NK-92 (cell line): ENCODE data around the gene SAA1.
"Not testable (repeated sequence)": the region's sequence is repeated elsewhere in the genome, so short reads cannot be mapped to it uniquely, and the experiment has no call there.

Experiments used
- DNase-seq: peaks from one replicate; lab custom pipeline; 2025; ENCODE audit not compliant: unreplicated experiment; lab: John Stamatoyannopoulos, UW

SAA1 gene

DNA sequence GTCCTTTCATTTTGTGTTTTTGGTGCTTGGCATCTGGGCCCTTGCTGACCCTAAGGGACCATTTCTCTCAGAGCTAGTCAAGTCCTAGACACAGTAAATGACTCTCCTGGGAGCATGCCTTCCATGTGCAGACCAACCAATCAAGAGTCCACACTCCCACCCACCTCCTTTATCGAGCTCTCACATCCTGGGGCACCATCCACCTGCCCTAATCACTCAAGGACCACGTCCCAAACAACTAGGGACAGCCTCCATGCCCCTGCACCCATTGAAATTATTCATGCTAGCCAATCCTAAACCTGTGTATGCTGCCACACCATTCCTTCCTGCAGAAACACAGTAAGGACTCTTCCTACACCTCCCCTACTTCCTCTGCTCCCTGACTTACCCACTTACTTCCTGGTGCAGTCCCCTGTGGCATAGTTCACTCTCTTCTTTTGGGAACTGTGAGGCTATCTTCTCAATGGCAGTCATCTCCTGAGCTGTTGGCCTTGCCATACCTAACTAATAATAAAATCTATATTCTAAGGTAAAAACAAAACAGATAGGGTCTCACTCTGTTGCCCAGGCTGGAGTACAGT lies 11.2 kb upstream of the SAA1 start:
- no peak for DNase-seq

DNA sequence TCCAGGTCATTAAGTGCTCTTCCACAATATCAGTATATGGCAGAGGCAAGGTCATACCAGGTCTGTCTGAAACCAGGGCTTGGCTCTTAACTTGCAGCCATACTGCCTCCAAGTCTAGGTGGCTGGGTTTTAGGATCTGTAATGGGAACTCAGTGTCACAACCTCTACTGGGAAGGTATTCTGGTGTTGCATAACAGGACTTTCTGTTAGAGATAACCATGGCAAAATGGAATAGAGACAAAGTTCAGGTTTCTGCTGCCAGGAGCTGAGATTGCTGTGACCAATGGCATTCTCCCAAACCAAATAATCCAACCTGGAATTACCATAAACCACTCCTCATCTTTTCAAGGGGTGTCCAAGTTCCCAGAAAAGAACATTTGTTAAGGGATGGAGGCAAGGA lies 6.8 kb upstream of the SAA1 start:
- no peak for DNase-seq

DNA sequence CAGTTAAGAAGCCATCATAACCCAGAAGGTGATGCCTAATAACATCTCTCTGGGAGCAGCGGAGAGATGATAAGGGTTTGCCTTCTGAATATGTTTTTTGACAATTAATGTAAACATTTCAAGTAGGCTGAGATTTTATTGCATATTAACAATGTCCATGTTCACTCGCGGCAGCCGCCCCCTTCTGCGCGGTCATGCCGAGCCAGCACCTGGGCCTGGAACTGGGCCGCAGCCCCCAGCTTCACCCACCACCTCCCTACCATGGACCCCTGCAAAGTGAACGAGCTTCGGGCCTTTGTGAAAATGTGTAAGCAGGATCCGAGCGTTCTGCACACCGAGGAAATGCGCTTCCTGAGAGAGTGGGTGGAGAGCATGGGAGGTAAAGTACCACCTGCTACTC lies 4.3 kb upstream of the SAA1 start:
- DNase-seq: no peak

DNA sequence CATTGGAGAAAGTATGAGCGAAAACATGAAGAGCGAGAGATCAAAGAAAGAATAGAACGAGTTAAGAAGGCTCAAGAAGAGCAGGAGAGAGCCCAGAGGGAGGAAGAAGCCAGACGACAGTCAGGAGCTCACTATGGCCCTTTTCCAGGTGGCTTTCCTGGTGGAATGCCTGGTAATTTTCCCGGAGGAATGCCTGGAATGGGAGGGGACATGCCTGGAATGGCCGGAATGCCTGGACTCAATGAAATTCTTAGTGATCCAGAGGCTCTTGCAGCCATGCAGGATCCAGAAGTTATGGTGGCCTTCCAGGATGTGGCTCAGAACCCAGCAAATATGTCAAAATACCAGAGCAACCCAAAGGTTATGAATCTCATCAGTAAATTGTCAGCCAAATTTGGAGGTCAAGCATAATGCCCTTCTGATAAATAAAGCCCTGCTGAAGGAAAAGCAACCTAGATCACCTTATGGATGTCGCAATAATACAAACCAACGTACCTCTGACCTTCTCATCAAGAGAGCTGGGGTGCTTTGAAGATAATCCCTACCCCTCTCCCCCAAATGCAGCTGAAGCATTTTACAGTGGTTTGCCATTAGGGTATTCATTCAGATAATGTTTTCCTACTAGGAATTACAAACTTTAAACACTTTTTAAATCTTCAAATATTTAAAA lies 3.2 kb upstream of the SAA1 start:
- DNase-seq: not testable (repeated sequence)

DNA sequence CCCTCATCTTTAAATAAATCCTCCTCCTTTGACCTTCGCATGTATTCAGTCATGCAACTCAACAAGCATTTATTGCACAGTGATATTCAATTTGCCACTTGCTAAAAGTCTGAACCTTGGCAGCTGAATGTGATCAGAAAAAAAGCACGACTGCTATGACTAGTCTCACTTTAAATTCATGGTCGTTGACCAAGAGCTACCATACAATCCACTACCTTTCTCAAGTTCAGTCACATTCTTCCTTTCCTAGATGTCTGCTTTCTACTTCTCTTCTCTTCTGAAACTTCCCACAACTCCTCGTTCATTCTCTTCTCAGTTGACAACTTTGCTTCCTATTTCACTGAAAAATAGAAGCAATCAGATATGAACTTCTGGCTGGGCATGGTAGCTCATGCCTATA lies 2.0 kb upstream of the SAA1 start:
- no peak for DNase-seq

DNA sequence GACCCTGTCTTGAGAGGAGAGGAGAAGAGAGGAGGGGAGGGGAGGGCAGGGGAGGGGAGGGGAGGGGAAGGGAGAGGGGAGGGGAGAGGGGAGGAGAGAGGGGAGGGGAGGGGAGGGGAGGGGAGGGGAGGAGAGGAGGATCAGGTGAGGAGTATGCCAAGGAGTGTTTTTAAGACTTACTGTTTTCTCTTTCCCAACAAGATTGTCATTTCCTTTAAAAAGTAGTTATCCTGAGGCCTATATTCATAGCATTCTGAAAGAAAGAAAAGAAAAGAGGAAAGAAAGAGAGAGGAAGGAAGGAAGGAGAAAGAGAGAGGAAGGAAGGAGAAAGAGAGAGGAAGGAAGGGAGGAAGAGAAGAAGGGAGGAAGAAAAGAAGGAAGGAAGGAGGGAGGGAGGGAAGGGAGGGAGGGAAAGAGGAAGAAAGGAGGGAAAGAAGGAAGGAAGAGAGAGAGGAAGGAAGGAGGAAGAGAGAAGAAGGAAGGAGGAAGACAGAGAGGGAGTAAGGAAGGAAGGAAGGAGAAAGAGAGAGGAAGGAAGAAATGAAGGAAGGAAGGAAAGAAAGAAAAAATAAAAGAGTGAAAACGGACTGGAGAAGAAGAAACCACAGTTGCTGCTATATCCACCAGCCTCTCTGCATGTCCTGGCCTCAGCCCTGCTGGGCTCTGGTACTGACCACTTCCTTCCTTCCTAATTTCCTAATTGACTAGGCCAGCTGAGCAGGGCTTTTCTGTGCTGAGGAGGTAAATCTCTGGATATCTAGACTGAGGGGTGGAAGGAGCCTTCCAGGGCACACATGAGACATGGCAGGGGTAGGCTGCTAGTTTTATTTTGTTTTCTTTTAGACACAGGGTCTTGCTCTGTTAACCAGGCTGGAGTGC lies 1.1 kb upstream of the SAA1 start:
- DNase-seq: no peak

DNA sequence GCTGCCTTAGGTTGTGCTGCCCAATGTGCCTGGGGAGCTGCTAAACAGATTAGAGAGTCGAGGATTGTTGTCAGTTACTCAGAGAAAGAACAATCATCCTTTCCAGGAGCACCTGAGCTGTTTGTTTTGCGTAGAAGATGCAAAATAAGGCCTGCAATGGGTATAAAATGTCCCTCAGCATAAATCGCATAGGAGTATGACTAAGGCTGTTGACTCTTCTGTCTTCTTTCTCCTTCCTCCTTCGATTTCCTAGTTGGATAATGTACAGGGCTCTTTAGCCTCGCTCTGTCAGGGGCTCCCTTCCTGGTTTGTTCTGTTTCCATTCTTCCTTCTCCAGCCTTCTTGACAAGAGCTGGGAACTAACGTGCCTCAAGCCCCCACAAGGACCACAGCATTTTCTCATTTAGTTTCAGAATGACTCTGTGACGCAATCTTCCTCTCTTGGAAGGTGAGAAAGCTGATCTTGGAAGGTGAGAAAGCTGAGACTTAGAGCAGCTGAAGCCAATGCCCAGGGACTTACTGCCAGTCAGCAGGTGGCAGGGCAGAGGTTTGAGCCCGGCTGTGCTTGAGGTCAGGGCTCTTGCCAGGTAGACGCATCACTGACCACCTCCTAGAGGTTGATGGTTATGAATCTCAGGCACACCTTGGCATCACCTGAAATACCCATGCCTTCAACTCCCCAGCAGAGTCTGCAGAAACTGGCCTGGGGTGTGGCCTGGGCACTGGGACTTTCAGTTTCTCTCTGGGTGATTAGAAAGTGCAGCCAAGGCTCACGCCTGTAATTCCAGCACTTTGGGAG lies 1.5 kb downstream of the SAA1 start:
- not testable (repeated sequence) for DNase-seq

DNA sequence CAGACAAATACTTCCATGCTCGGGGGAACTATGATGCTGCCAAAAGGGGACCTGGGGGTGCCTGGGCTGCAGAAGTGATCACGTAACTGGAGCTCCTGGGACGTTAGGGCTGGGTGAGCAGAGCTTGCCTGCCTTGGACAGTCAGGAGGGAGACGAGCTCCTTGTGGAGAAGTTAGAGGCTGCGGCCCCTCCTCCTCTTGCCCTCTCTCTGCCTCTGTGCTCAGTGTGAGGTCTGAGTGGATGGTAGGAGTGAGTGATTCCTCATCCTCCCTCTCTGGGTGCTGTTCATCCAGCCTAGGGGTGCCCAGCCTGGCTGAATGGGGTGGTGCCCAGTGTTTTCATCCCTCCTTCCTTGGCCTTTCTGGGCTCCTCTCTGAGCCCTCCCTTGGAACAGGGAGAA lies 3.2 kb downstream of the SAA1 start:
- DNase-seq: not testable (repeated sequence)

DNA sequence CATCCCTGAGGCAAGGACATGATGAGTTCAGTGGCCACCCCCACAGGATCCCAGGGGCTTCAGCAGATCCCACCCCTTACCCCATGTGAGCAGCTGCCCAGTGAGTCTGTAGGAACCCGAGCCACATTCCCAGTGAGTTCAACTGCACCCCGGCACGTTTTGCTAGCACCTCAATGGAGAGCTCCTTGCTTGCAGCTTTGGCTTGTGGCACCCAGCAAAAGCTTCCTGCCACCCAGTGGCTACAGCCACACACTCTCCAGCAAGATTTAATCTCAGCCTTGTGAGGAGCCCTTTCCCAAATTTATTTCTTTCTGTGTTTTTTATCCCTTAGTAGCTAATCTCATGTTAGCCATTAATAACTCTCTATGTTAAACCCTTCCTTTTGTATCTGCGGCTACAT lies 4.0 kb downstream of the SAA1 start:
- no peak for DNase-seq

DNA sequence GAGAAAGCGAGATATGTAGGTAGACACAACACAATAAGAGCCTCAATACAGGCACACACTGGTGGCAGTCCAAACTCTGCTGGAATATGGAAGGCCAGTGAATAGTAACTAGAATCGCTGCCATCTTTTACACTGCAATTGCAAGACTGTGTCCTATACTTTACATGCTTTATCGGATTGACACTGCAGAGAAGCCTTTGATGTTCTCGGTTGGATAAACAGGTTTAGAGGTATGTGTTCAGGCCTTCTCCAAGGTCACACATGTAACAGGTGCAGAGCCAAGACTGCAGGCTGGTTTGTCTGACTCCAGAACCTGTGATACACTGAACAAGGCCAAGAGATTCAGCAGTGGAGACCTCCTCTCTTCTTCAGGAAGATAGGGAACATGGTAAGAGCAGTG lies 5.1 kb downstream of the SAA1 start:
- DNase-seq: no peak

DNA sequence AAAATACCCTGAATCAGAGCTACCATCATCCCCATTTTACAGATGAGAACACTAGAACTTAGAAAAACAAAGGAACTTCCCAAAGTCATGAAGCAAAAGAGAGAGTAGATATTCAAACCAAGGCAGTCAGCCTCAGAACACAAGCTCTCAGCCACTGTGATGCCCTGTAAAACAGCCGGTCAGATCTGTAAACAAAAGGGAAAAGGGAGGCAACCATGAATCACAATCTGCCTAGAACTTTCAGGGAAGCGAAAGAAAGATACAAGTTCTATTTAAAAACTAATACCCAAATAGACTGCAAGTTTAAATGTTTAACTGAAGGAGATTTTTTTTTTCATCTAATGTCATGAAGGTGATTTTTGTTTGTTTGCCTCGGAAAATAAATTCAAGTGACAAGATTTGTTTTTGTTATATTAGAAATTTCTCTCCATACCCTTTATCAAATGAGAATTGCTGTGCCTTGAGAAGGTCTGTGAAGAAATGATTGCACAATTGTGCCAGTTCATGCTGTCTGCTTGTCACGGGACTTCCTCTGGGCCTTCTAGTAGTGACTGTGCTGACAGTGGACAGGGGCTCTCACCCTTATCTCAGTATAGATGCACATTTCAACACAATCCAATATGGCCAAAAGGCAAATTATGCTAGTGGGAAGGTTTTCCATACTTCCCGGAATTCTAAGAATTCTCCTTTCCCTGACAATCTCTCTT lies 11.7 kb downstream of the SAA1 start:
- no peak for DNase-seq

DNA sequence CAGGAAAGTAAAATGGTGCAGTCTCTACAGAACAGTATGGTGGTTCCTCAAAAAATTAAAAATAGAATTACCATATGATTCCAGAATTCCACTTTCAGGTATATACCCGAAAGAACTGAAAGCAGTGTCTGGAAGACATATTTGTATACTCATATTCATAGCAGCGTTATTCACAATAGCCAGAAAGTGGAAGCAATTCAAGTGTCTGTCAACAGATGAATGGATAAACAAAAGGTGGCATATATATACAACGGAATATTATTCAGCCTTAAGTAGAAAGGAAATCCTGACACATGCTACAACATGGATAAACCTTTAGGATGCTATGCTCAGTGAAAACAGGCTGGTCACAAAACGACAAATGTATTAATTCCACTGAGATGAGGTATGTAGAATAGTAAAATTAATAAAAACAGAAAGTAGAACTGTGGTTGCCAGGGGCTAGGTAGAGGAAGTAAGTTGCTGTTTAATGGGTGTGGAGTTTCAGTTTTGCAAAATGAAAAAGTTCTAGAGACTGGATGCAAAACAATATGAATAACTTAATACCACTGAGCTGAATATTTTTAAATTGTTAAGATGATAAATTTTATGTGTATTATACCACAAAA lies 14.5 kb downstream of the SAA1 start:
- DNase-seq: no peak

DNA sequence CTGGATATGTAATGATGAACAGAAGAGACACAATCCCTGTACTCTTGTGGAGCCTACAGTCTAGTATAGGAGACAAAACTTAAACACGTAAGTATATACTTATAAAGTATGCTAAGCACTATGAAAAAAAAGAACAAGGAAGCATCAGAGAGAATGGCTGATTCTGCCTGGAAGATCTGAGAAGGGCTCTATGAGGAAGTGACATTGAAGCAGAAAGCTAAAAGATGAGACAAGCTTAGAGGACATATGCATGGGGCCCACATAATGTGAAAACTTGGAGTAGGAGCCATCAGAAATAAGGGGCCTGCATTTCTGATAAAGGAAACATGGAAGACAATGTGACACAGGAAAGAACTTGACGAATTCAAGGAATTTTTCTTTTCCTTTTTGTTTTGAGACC lies 16.6 kb downstream of the SAA1 start:
- DNase-seq: no peak

DNA sequence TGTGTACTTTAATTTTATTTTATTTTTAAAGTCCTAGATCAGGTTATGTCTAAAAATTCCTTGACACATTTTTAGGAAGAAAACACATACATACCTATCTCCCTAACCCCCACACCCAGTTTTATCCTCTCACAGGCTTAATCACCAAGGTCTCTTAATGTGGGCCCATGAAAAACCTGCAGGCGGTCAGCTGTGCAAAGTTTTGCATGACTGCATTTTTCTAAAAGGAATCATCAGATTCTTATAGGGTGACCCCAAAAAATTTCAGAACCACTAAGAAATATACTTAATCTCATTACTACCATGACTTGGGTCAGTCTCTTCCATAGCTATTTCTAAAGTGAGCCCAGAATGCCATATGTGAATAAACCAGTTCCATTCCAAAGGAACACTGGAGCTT lies 19.8 kb downstream of the SAA1 start:
- DNase-seq: no peak

DNA sequence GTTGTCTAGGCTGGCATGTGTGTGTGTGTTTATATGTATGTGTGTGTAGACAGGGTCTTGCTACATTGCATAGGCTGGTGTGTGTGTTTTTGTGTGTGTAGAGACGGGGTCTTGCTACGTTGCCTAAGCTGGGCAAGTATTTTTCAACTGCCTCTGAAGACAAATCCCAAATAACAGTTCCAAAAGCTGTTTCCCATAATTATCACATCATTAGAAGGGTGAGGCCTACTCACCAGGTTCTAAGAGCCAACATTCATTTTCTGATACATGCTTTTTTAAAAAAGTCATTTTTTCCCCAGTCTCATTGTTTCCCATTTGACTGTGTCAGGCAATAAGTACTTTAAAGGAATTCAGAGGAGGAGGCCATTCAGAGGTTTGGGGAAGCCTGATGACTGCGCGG lies 22.8 kb downstream of the SAA1 start:
- no peak for DNase-seq

DNA sequence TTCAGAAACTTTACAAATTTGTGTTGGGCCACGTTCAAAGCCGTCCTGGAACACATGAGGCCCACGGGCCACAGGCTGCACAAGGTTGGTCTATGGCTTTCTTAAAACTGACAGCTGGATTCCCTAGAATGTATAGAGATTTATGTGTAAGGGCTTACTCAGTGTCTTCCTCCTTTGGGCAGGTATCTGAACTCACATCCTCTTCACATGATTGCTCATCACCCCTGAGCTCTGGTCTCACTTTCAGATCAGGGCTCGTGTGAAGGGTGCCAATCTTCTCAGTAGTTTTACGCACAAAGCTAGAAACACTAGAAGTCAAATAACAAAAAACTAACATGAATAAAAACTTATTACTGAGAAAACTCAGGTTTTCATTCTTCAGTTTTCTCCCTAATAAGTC lies 28.8 kb downstream of the SAA1 start:
- DNase-seq: no peak

DNA sequence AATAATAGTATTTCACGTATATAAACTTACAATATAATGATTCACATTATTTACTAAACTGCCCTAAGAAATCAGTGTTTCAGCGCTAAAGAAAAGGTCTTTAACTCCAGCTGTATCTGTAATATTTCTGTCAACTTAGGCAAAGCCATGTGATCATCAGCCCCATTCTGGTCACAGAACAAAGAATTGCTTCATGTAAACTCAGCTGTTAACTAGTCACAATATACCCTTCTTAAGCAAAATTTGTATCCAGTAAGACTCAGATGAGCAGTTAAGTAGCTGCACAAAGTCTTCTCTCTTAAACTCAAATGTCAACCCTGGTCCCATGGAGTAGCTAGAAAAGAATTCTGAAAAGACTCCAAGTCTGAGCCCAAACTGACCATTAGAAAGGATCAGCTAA lies 29.3 kb downstream of the SAA1 start:
- no peak for DNase-seq

DNA sequence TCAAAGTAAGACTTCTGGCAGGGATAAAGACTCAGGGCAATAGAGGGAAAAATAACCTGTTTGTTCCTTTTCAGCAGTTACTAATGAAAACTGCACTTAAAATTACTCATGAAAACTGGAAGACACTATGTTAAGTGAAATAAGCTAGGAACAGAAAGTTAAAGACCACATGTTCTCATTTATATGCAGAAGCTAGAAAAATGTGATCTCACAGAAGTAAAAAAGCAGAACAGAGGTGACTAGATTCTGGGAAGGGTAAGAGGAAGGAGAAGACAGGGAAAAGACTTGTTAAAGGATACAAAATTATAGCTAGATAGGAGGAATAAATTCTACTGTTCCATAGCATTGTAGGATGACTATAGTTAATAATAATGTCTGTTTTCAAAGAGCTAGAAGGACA lies 33.7 kb downstream of the SAA1 start:
- DNase-seq: no peak

DNA sequence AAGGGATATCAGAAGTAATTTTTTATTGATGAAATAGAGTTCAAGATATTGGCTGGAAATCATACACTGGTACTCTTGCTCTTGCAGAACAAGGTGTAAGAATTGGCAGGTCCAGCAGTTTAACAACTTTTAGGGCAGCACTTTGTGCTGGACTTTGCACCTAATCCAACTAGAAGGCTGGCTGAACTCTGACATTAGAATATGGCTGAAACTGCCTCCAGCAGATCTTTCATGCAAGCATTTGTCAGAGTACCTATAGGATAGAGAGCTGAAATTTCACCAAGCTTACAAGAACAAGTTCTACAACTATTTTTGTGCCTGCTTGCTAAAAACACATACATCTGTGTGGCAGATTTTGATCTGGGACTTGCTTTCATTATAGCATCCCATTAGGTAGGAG lies 38.7 kb downstream of the SAA1 start:
- no peak for DNase-seq

DNA sequence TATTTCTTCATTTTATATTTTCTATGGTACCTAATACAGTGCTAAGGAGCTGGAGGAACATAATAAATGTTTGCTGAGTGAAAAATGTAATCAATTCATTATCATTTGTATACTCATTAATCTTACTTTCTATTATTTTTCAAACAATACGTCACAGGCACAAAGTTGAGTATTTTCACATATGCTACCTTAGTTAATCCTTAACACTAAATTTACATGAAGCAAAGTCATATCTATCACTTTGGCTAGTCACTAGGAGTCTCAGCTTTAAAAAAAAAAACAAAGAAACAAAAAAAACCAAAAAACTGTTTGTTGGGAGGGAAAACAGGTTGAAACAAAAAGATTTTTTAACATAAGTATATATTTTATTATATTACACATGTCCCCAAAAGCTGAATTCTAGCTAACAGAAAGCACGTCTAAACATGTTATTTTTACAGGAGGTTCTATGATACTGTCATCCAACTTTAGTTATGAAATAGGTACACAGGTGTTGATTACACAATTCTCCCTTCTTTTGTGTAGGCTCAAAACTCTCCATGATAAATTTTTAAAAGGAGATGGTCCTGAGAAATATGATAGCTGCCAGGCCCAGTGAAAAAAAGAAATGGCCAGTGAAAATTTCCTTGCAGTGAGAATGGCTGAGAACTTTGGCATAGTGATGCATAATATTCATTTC lies 41.5 kb downstream of the SAA1 start:
- DNase-seq: no peak
